Measurements from ENCODE around the gene ATP5F1E. TPM values are rescaled to one million over a fixed set of nuclear protein-coding genes. Genes with fewer than 3 reads are reported as not detected.

The ATP5F1E gene
- total RNA-seq, 2 experiments from 2014 or later, result 67.4 to 68.8 TPM

DNA sequence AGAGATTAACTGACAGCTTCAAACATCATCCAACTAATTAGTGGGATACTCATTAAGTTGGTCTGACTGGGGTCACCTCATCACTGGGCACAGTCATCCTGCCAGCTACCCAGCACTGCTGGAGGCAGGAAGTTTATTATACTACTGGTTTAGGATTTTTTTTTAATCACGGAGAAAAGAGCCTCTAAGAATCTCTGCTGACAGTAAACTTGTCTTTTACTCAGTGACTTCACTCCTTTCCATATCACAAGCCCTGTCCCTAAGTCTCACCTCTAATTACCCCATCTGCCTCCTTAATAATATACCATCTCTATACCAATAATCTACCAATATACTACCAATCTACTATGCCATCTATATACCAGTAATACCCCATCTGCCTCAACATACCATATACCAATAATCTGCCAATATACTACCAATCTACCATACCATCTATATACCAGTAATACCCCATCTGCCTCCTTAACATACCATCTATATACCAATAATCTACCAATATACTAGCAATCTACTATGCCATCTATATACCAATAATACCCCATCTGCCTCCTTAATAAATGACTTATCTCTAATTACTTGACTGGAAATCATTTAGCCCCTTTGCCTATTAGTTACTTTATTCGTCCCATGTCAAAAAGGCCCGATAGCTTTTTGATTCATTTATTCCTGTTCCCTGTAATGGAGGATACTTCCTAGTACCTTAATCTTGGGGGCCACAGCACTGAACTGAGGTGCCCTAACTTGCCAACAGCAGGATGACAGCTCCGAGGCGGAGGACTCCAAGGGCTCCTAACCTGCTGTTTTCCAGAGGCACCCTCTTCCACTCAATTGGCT is 5.0 kb downstream of the ATP5F1E start:
- no peak for TF ChIP-seq CTCF (IDR thresholded peaks at IDR 0.05)
- intact Hi-C loops (cut with micrococcal nuclease), result no loop called here
- DNase-seq (no peak), ATAC-seq (no peak)
- CTCF ChIA-PET, result interaction anchor here (0.8 to 1.3 kb wide), 4 partner anchors 12 to 180 kb away, joined by 3 to 7 read pairs (median 4); no protein-coding TSS in a partner anchor
- Mint-ChIP-seq H3K27ac (peak overlapping the region; percentile 50), H3K36me3 (ENCODE audit: low read depth) (peaks cover 64% of the 10 kb centered on the region), H3K4me1 (ENCODE audit: low read depth) (peaks cover 58% of the 10 kb centered on the region), H3K27me3 (no peaks in the 10 kb centered on the region), H3K4me3 (no peak overlapping the region), H3K9me3 (no peaks in the 10 kb centered on the region)
- POLR2A ChIA-PET, result interaction anchor here (1.0 to 1.5 kb wide), 2 partner anchors 9 to 195 kb away, joined by 4 to 9 read pairs; partner anchors contain the start of gene TUBB1

- POLR2A ChIA-PET, result no interaction called here
- TF ChIP-seq CTCF (IDR thresholded peaks at IDR 0.05), result no peak
- Mint-ChIP-seq H3K27me3 (no peaks in the 10 kb centered on the region), H3K9me3 (no peaks in the 10 kb centered on the region), H3K36me3 (ENCODE audit: low read depth) (peaks cover 56% of the 10 kb centered on the region), H3K27ac (peak overlapping the region; percentile 40), H3K4me3 (no peak overlapping the region), H3K4me1 (ENCODE audit: low read depth) (peaks cover 56% of the 10 kb centered on the region)
- CTCF ChIA-PET, result no interaction called here
- no peak for DNase-seq
- intact Hi-C loops (cut with micrococcal nuclease), result no loop called here
- no peak for ATAC-seq
Measured at GRCh38 chr20:59025511-59025910, 6.6 kb downstream of the ATP5F1E start.

DNA sequence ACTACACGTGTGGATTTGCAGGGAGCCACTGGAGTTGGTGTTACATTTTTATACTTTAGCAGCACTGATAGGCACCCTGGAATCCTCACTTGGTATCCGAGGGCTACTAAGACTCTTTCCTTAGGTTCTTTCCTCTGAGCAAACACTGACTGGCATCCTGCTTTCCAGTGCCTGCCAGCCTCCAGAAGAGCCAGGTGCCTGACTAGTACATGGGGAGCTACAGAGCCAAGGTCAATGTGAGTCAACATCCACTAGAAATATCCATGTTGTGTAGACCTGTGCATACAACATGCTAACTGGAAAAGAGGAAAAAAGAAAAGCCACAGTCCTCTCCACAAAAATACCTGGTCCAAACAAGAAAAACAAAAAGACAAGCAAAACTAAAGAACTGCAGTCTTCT is 7.0 kb downstream of the ATP5F1E start:
- no peak for ATAC-seq
- no peak for TF ChIP-seq CTCF (IDR thresholded peaks at IDR 0.05)
- Mint-ChIP-seq H3K27ac (no peak overlapping the region), H3K9me3 (no peaks in the 10 kb centered on the region), H3K4me1 (ENCODE audit: low read depth) (peaks cover 52% of the 10 kb centered on the region), H3K36me3 (ENCODE audit: low read depth) (peaks cover 51% of the 10 kb centered on the region), H3K27me3 (no peaks in the 10 kb centered on the region), H3K4me3 (no peak overlapping the region)
- ChIA-PET CTCF (interaction anchor here (1.3 kb wide), 1 partner anchor 8 kb away, joined by 4 read pairs; no protein-coding TSS in a partner anchor), POLR2A (interaction anchor here (1.2 kb wide), 1 partner anchor 11 kb away, joined by 3 read pairs; no protein-coding TSS in a partner anchor)
- no peak for DNase-seq
- intact Hi-C loops (cut with micrococcal nuclease), result no loop called here

- TF ChIP-seq CTCF (IDR thresholded peaks at IDR 0.05), result no peak
- CTCF ChIA-PET, result interaction anchor here (1.3 kb wide), 1 partner anchor 9 kb away, joined by 4 read pairs; no protein-coding TSS in a partner anchor
- peaks cover 44% of the 10 kb centered on the region for H3K36me3 Mint-ChIP-seq (ENCODE audit: low read depth)
- POLR2A ChIA-PET, result interaction anchor here (0.6 to 3.1 kb wide), 7 partner anchors 8 to 339 kb away, joined by 3 to 18 read pairs (median 3); partner anchors contain the start of gene ATP5F1E
- no peaks in the 10 kb centered on the region for H3K27me3 Mint-ChIP-seq
- no peak for ATAC-seq
- H3K4me1 Mint-ChIP-seq (ENCODE audit: low read depth), result peaks cover 43% of the 10 kb centered on the region
- no peak overlapping the region for H3K4me3 Mint-ChIP-seq
- DNase-seq, result no peak
- intact Hi-C loops (cut with micrococcal nuclease), result no loop called here
- no peaks in the 10 kb centered on the region for H3K9me3 Mint-ChIP-seq
- H3K27ac Mint-ChIP-seq, result no peak overlapping the region
Measured at GRCh38 chr20:59024111-59024530, 8.0 kb downstream of the ATP5F1E start.

- H3K4me3 Mint-ChIP-seq, result no peak overlapping the region
- H3K27ac Mint-ChIP-seq, result no peak overlapping the region
- H3K9me3 Mint-ChIP-seq, result no peaks in the 10 kb centered on the region
- ChIA-PET POLR2A (interaction anchor here (0.6 to 3.1 kb wide), 6 partner anchors 9 to 338 kb away, joined by 3 to 18 read pairs (median 3); partner anchors contain the start of gene ATP5F1E), CTCF (interaction anchor here (1.1 to 1.3 kb wide), 2 partner anchors 8 to 10 kb away, joined by 3 to 4 read pairs; partner anchors contain the start of gene ATP5F1E)
- ATAC-seq, result no peak
- no peak for DNase-seq
- intact Hi-C loops (cut with micrococcal nuclease), result no loop called here
- H3K4me1 Mint-ChIP-seq (ENCODE audit: low read depth), result peaks cover 38% of the 10 kb centered on the region
- peaks cover 39% of the 10 kb centered on the region for H3K36me3 Mint-ChIP-seq (ENCODE audit: low read depth)
- TF ChIP-seq CTCF (IDR thresholded peaks at IDR 0.05), result no peak
- no peaks in the 10 kb centered on the region for H3K27me3 Mint-ChIP-seq
Measured at GRCh38 chr20:59023616-59024015, 8.5 kb downstream of the ATP5F1E start.
